HG03354 (cell line): ENCODE results near the gene KLF5.
"Not testable (repeated sequence)": the region's sequence is repeated elsewhere in the genome, so short reads cannot be mapped to it uniquely, and the experiment has no call there.

Source experiments
- ATAC-seq: cut with Tn5 transposase; IDR thresholded peaks from one replicate; pipeline ENCODE4 v1.9.1; 2021; ENCODE audit warnings: mild to moderate bottlenecking; ENCODE audit not compliant: unreplicated experiment, poor library complexity, severe bottlenecking

Gene KLF5

DNA sequence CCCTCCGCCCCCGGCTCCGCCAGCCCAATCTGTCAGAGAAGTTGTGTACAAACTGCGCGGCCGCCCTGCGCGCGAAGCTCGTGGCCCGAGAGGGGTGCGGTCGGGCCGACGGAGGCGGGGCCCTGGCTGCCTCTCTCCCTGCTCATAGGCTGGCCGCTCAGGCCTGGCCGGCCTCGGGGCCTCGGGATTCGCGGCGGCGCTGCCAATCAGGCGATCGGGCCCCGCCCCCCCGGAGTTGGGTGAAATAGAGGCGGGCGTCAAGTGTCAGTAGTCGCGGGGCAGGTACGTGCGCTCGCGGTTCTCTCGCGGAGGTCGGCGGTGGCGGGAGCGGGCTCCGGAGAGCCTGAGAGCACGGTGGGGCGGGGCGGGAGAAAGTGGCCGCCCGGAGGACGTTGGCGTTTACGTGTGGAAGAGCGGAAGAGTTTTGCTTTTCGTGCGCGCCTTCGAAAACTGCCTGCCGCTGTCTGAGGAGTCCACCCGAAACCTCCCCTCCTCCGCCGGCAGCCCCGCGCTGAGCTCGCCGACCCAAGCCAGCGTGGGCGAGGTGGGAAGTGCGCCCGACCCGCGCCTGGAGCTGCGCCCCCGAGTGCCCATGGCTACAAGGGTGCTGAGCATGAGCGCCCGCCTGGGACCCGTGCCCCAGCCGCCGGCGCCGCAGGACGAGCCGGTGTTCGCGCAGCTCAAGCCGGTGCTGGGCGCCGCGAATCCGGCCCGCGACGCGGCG is at the start of gene KLF5:
Gene KLF5 (plus strand): TSS at position 270 of the 724 bp plus-strand sequence. CDS start 323 bp downstream, at position 593.
- ATAC-seq, result peak; percentile 96

DNA sequence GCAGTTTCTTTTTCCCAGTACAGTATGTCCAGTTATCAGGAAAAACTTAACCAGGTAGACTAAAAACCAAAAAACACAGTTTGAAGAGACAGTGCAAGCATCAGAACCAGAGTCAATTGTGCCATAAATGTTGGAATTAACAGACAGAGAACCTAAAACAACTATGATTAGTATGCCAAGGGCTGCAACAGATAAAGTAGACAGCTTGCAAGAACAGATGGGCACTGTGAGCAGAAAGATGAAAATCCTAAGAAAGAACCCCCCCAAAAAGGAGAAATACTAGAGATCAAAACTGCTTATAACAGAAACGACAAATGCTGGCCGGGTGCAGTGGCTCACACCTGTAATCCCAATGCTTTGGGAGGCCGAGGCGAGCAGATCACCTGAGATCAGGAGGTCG is 47.1 kb upstream of the KLF5 start:
- no peak for ATAC-seq

DNA sequence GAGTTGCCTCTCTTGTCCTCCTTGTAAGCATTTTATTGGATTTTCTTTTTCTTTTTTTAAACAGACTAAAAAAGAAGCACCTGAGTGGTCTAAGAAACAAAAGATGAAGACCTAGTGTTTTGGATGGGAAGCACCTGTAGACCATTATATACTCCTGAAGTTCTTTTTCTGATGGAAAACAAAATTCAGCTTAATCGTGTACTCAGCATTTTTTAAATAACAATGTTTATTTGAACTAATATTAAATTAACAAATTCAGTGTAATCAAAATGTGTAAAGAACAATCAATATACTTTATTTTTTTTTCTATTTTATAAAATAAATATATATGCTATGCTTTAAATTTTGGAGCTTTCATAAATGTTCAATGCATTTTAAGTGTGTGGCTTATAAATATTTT is 43.0 kb upstream of the KLF5 start:
- no peak for ATAC-seq

DNA sequence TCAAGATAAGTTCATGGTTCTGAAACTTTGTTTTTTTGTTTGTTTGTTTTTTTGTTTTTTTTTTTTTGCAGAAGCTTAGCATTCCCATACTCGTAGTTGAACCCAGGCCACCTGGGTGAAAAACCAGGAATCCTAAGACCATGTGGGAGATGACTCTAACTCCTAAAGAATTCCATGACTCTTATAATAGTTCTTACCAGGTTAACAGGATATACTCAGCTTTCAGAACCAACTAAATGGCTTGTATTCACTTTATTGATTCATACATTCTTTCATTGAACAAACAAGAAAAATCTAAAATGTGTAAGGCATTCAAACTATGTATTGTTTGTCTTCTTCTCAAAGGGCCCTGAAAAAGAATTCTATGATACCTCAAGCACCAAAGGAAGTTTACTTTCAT is 40.5 kb upstream of the KLF5 start:
- no peak for ATAC-seq

DNA sequence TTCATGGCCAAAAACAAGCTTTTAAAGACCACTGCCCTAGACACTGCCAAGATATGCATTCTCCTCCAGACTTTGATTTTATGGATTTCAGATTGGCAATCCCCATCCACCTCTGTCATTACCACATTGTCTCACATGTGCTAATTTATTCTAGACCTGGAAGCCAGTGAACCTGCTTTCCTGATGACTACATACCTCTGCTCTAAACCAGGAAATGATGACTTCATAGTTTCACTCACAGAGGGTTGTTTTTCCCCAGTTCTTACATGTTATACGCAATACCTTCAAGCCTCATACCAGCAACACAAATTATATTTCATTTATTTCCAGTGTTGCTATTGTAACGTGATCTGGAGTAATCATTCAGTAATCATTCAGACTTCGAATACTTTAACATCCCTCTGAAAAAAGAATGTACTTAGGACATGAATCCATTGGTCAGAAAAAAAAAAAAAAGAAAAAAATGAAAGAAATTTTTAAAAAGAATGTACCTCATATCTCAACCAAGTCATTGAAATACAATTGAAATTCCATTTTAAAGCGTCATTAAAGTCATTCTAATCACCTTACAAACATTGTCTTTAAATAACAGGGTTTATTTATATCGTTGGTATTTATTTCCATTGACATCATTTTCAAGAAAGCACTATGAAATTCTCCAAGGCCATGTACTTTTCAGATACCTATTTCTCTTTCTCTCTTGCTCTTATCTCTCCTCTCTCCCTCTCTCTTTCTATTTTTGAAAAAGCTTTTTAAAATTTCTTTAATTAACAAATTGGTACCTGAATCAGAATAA is 33.4 kb upstream of the KLF5 start:
- ATAC-seq, result no peak

DNA sequence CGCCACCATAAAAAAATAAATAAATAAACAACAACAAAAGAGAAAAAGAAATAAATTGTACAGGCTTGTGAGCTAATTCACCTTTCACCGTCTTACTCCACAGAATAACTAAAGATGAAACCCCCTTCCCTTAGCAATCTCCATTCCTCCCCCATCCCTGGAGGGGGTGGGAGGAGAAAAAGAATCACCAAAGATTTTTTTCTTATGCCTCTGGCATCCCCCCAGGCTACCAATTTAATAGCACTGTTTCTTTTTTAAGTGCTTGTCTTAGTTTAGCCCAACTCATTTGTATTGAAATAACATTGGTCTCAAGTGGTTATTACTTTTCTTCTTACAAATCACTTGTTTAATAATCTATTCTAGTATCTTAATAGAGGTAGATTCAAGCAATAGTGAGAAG is 23.9 kb upstream of the KLF5 start:
- ATAC-seq, result no peak

DNA sequence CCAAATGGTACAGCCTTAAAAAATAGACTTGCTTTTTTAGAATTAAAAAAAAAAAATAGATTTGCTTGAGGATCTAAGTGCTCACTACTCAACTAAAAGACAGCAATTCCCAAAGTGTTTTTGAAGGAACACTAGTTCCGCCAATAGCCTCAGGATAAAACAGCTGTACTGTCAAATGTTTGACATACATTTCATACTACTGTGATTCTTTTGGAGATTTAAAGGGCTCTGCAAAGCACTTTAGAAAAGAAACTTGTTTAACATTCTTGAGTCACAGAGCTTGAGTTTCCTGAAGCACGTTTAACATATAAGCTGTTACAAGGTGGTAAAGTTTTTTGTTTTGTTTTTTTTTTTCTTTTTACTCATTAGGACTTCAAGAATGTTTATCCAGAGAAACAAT is 23.1 kb upstream of the KLF5 start:
- no peak for ATAC-seq

DNA sequence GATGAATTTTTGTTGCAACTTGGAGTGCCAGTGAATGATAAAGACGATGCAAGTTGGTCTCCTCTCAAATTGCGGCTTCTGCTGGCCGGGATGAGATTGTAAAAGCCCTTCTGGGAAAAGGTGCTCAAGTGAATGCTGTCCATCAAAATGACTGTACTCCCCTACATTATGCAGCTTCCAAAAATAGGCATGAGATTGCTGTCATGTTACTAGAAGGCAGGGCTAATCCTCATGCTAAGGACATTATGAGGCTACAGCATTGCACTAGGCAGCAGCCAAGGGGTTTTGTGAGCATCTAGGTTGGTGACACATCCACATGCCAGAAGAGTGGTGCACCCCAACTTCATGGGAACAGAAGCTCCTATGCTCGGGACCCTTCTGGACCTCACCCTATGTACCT is 22.2 kb upstream of the KLF5 start:
- no peak for ATAC-seq

DNA sequence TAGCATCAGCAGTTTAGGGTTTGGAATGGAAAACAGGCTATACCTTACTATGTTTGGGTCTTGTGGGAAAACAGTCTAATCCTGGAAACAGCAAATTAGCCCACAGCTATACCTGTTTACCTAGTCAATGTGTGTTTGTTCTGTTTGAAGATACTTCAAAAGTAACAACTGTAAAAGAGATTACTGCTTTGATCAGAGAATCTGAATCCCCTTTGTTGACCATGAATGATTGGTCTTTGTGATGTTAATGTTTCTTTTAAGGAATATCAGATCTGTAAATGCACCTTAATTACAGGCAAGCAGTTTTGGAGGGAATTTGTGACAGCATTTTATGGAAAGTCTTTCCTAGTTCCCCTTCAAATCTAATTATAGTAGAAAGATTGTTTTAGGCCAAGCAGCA is 20.7 kb upstream of the KLF5 start:
- no peak for ATAC-seq

DNA sequence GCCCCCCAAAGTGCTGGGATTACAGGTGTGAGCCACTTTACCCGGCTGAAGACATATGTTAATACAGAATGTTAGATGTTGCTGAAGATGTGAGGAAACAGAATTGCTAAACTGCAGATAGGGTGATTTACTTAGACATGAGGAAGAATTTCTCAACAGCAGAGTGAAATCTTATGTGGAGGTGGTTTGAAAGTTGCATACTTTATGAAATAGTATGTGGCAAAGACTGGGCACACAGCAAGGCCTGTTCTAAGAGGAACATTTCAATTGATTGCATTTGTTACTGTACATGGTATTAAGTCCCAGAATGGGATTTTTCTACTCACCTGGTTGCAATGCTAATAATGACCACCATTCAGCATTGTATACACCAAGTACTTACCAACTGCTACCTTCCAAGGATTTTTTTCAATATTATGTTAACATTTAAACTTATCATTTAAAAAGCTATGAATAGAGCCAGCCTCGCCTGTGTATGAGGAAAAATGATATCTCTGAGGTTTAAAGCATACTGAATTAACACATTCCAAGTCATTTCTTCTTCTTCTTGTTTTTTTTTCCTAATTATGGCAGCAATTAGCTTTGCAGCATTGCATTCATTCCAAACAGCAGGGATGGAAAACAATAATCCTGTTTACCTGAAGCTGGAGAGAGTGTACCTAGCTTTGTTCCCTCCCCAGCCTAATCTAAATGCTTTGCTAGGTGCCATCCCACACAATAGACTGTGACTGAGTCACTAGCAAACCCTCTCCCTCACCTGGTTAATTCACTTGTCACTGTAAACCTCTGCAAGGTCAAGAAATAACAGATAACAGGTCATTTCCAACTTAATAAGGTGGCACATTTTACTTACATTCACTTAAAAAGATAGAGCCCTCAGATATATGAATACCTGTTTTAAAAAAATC is 19.4 kb upstream of the KLF5 start:
- no peak for ATAC-seq

DNA sequence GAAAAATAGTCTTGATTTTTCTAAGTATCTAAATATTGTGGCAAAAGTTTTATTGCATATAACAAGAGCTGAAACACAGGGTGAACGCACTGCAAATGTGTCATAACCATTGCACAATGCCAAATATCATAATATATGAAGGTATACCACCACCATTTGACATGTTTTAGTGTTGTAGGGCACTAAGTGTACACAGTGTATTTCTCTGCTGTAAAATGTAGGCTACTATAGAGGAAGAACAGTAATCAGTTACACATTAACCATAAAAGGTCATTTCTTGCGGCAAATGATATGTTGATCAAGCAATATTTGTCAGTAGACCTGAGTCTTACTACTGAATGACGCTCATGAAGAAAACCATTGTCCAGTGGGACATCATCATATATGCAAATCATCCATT is 18.3 kb upstream of the KLF5 start:
- no peak for ATAC-seq

DNA sequence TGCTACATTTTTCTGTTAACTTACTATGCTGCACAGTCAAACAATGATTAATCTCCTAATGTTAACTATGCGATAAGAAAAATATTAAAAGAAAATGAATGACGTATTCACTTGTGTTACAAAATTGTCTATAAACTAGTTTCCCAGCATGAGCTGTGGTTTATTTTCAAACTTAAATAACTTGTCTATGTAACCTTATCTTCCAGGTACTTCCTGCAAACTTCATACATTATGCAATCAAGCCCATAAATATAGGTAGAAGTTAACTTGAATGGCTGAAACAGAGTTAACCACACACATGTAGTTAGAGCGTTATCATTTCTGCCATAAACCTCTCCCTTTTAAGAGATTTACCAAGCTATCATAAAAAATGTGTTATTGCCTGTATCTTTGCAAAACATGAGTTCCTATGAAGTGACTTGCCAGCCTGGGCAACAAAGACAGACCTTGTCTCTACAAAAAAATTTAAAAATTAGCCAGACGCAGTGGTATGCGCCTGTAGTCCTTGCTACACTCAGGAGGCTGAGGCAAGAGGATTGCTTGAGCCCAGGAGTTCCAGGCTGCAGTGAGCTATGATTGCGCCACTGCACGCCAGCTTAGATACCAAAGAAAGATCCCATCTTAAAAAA is 17.7 kb upstream of the KLF5 start:
- no peak for ATAC-seq

DNA sequence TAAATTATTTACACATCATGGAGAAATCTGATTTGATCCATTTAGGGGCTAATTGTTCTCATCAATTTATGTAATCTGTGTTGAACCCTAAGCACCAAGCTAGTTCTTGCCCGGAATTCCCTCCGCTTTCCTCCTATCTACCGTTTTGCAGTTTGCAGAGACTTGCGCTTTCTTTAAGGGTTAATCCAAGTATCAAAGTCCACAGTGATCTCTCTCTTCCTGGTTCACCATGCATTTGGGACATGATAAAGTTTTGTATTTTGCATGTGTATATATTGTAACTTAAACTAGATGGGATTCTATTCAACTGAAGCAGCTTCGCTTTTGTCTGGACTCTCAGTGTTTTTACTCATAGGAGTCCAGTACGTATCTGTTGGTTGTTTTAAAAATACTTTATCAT is 13.8 kb upstream of the KLF5 start:
- no peak for ATAC-seq

DNA sequence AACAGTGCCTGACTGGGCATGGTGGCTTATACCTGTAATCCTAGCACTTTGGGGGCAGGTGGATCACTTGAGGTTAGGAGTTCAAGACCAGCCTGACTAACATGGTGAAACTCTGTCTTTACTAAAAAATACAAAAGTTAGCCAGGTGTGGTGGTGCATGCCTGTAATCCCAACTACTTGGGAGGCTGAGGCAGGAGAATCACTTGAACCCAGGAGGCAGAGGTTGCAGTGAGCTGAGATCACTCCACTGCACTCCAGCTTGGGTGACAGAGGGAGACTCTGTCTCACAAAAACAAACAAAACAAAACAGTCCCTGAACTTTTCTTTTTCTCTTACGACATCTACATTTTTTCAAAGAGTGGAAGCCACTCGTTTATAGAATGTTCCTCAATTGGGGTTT is 10.2 kb upstream of the KLF5 start:
- ATAC-seq, result not testable (repeated sequence)

DNA sequence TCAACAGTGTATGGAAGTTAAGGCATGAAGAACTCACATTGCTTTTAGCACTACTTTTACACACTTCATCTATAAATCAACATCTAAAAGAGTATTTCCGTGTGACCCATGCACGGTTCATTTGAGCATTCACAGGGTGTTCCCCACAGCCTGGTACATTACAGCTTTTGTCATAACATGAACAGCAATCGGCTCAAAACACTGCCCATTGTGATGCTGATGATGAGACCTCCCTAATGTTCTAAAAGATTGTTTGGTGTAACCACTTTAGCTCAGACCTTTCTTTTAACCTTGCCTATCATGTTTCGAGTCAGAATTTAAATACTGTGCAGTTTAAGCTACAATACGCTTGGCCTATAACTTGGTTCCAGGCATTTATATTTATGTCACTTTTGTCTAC is 4.1 kb upstream of the KLF5 start:
- ATAC-seq, result no peak

DNA sequence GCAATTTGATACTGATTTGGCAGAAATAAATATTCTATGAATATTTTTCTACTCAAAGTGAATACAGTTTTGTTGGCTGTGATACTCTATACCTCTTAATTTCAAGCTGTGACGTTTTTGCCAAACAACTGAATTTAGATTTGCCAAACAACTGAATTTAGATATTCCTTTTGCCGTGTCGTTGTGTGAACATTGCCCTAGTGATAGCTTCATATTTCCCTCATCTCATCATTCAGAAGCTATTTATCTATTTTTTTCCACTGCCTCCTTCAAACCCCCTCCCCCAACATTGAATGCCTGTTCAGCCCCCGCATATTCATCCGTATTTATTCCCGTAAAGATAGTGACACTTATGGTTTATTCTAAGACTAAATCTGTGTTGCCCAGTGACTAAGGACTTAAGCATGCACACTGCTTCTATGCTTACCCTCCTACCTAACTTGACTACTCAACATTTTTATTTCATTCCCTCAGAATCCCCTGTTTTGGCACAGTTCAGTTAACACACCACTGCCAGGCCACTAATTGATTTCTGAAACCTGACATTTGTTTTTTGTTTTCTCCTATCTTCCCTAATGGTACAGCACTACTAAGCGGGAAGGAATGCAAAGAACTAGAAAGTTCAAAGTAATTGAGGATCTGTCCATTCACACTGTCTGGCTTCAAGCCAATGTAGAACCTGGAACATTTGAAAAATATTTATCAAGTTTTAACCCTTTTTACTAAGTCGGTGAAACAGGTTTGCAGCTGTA is 2.8 kb upstream of the KLF5 start:
- ATAC-seq, result no peak

DNA sequence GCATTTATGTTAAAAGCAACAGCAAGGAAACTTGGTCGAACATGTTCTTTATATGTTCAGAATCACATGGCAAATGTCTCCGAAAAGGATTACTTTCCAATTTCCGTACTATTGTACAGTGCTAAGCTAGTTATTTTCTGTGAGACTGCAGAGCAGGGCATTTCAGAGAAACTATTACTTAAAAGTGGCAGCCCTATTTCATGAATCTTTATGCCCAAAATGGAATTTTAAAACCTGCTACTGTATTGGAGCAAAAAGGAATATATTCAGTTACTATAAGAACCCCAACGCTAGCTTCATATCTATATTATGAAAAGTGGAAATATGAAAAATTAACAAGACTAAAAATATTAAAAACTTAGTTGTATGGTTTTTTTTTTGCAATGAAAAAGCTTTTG is 2.2 kb upstream of the KLF5 start:
- ATAC-seq, result no peak

DNA sequence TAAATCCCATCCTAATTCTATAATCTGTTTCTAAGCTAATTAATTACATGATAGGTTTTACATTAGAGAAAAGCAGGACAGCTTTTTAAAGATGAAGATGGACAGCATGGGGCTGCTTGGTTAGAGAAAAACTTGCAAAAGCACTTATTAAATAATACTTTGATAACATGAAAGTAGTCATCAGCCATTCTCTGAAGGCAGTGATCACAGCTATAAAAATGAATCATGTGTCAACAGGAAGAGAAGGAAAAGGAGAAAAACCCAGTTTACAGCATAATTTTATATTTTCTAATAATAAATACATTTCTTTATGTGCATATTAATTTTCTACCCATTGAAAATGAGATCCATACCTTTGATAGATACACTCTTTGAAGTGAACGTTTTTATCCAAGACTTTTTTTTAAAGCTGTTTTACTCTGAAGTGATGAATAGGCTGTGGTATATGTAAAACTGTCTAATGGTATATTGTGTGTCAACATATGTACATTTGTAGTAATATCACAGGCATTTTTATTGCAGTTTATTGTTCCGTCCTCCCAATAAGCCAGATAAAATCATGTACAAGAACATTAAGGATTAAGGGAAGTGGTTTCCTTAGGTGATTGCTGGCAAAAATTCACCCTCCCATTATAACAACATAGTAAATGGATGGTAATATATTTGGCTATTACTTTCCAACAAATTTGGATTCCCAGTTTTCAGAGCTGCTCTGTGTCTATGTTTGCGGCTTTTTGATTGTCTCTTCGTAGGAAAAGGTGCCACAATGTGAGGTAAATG is 1.3 kb upstream of the KLF5 start:
- no peak for ATAC-seq

DNA sequence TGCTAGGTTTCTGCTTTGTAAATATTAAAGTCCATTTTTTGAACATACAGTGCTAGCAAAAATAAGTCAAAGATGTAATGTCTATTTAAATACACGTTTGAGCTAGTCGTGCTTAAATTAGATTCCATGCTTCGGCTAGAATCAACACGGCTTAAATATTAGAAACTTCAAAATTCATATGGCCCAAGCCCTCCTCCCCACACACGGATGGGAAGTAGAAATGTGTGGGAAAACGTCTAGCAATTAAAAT is 816 bp upstream of the KLF5 start:
- no peak for ATAC-seq
